ENCODE data around the gene EVA1A.

EVA1A gene

GRCh38 chr2:75539955-75540716, 20.6 kb downstream of the EVA1A start:
- DNase-seq, result no peak

GRCh38 chr2:75538521-75539490, 21.9 kb downstream of the EVA1A start:
- DNase-seq, result no peak

DNA sequence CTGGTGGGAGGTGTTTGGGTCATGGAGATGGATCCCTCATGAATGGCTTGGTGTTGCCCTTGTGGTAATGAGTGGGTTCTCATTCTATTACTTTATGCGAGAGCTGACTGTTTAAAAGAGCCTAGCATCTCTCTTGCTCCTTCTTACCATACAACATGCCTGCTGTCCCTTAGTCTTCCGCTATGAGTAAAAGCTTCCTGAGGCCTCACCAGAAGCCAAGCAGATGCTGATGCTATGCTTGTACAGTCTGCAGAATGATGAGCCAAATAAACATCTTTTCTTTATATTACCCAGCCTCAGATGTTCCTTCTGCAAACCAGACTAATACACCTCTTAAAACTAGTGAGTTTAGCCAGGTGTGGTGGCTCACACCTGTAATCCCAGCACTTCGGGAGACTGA, 23.1 kb downstream of the EVA1A start:
- DNase-seq, result no peak

- no peak for DNase-seq
Measured at GRCh38 chr2:75533135-75533534, 27.6 kb downstream of the EVA1A start.

DNA sequence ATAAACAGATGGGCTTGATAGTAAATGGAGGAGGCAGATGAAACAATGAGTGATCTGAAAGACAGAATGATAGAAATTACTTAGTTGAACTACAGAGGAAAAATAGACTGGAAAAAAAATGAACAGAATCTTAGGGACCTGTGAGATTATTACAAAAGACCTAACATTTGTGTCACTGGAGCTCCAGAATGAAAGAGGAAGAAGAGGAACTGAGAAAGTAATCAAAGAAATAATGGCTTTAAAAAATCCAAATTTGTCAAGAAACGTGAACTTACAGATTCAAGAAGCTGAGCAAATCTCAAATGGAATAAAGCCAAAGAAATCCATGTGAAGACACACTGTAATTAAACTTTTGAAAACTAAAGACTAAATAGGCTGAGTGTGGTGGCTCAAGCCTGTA, 28.3 kb downstream of the EVA1A start:
- DNase-seq, result no peak

DNA sequence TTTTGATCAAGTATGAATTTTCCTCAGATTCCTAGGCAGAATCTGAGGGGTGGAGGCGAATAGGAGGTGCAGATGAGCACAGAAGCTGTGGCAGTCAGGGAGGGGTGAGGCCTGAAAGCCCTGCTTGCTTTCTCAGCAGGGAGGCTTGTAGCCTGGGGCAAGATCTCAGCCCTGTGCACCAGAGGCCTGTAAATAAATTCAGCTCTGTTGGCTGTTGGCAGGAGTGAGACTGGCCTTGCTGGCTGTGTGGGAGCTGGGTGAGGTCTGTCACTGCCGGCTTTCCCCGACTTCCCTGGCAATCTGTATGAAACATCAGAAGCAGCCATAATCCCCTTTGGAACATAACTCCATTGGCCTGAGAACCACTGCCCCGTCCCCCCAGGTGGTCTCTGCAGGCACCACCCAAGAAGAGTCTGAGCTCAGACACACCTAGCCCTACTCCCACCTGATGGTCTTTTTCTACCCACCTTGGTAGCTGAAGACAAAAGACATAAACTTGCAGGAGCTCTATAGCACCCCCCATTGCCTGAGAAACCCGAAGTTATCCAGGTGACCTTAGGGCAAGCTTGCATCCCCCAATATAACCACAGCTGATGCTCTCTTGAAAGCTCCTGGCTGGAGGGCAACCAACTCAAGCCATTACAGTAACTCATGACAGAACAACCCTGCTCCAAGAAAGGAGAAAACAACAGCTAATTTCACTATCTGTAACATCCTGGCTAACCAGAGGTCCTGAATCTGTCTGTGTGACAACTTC, 32.3 kb downstream of the EVA1A start:
- DNase-seq, result no peak

DNA sequence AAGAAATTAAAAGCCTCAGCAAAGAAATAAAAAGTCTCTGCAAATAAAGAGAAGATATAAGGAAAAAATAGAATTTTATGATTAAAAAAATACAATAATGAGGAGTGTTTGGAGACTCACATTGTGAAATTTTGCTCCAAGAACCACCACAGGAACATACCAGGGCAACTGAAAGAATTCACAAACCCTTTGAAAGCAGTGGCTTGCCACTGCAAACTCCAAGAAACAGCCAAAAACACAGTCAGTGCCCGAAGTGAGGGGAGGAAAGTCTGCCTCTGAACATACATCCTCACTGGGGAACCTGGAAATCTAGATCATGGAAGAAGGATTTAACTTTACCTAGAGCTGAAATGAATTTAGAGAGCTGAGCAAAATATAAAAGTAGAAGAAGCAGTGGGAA, 33.1 kb downstream of the EVA1A start:
- no peak for DNase-seq

GRCh38 chr2:75526842-75527241, 33.9 kb downstream of the EVA1A start:
- DNase-seq, result no peak

- no peak for DNase-seq
Measured at GRCh38 chr2:75525434-75526310, 35.1 kb downstream of the EVA1A start.

- DNase-seq, result no peak
Measured at GRCh38 chr2:75524276-75524911, 36.3 kb downstream of the EVA1A start.

- DNase-seq, result no peak
Measured at GRCh38 chr2:75523313-75524275, 37.1 kb downstream of the EVA1A start.

GRCh38 chr2:75522543-75523312, 38.0 kb downstream of the EVA1A start:
- DNase-seq, result no peak

DNA sequence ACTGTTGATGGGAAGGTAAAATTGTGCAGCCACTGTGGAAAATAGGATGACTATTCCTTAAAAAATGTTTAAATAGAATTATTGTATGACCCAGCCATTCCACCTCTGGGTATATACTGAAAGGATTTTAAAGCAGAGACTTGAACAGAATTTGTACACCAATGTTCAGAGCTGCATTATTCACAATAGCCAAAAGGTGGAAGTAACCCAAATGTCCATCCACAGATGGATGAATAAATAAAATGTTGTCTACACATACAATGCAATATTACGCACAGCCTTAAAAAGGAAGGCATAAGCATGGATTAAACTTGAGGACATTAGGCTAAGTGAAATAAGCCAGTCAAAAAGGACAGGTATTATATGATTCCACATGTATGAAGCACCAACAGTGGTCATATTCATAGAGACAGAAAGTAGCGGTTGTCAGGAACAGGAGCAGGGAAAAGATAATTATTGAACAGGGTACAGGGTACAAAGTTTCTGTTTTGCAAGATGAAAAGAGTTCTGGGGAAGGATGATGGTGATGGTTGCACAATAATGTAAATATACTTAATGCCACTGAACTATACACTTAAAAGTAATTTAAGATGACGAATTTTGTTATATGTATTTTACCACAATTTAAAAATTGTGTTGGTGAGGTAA, 39.4 kb downstream of the EVA1A start:
- no peak for DNase-seq

DNA sequence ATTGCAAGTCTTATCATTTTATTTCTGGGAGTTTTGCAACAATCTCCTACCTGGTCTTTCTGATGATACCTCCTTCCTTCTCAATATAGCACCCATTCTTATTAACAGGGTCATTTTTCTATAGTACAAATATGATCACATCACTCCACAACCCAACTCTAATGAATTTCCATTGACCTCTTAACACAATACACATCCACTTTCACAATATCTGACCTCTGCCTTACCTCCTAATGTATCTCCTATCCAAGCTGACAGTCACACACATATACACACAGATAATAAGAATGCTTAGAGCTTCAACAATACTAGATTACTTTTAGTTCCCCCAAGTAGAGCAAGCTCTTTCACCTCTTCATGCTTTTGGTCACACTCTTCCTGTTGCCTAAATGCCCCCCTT, 40.9 kb downstream of the EVA1A start:
- DNase-seq, result no peak

DNA sequence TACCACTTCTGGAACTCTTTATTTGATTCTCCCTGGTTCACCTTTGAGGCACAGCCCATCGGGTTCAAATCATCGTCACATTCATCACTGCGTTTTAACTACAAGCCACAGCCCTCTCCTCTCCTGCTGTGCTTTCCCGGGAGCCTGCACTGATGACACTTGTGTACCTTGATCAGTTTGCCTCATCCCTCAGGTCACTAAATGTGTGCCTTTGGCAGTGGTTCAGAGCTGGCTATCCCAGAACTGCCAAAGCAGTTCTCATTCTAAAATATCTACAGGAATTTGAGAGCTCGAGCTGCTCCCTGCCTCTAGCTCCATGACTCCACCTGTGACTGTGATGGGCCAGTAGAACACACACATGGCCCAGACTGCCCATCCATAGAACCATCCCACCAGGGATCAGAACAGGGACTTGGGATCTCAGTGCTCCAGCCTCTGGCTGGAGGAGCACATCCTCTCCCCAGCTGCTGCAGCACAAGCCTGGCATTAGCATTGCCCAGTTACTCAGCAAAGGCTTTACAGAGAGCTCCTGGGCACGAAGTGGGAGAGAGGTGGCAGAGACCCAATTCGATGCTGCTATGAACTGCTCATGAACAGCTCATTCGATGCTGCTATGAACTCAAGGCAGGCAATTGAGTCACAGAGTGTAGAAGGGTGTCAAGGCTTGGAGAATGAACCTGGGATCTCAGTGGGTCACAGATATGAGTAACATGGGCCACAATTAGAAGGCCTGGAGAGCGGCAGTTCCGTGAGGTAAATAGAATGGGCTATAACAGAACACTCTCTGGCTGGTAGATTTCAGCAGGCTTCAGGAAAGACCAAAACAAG, 41.9 kb downstream of the EVA1A start:
- no peak for DNase-seq

GRCh38 chr2:75517547-75518230, 43.0 kb downstream of the EVA1A start:
- DNase-seq, result no peak

All from cerebellar nuclear complex (tissue), 1 donor.